T-helper 2 cell treated with Interferon-gamma antibody and Interleukin-4, amounts not matched to agents 5 μg/mL and 100 μg/mL, for 36 hours (primary cell): ENCODE data around the gene TAF11.
"Not testable (repeated sequence)": the region's sequence is repeated elsewhere in the genome, so short reads cannot be mapped to it uniquely, and the experiment has no call there.

ENCODE experiments used
- DNase-seq: peaks from one replicate; pipeline ENCODE4 v3.0.0; 2021; ENCODE audit warnings: low spot score
- H3K27ac Mint-ChIP-seq: one replicate; pipeline ENCODE4 v1.8.0; 2021; ENCODE audit warnings: mild to moderate bottlenecking, mixed read lengths
- H3K27me3 Mint-ChIP-seq: one replicate; pipeline ENCODE4 v1.8.0; 2021; ENCODE audit warnings: low read depth, mixed read lengths
- H3K36me3 Mint-ChIP-seq: one replicate; pipeline ENCODE4 v1.8.0; 2021; ENCODE audit warnings: low read depth, mixed read lengths
- H3K4me1 Mint-ChIP-seq: one replicate; pipeline ENCODE4 v1.8.0; 2021; ENCODE audit warnings: low read depth, mixed read lengths
- H3K4me3 Mint-ChIP-seq: one replicate; pipeline ENCODE4 v1.8.0; 2022; ENCODE audit warnings: mild to moderate bottlenecking, moderate library complexity, mixed read lengths
- H3K9me3 Mint-ChIP-seq: one replicate; pipeline ENCODE4 v1.8.0; 2021; ENCODE audit warnings: mixed read lengths

TAF11 gene

GRCh38 chr6:34916348-34916967, 28.6 kb upstream of the TAF11 start:
- Mint-ChIP-seq H3K27me3 (peaks cover 13% of the 10 kb centered on the region), H3K27ac (no peak overlapping the region), H3K4me3 (no peak overlapping the region), H3K36me3 (no peaks in the 10 kb centered on the region), H3K4me1 (peaks cover 16% of the 10 kb centered on the region), H3K9me3 (no peaks in the 10 kb centered on the region)
- DNase-seq = no peak

GRCh38 chr6:34914358-34914757, 26.5 kb upstream of the TAF11 start:
- Mint-ChIP-seq H3K36me3 (no peaks in the 10 kb centered on the region), H3K27me3 (peaks cover 29% of the 10 kb centered on the region), H3K27ac (no peak overlapping the region), H3K9me3 (no peaks in the 10 kb centered on the region), H3K4me3 (no peak overlapping the region), H3K4me1 (peaks cover 17% of the 10 kb centered on the region)
- no peak for DNase-seq

GRCh38 chr6:34912715-34913464, 25.0 kb upstream of the TAF11 start:
- Mint-ChIP-seq H3K27ac (no peak overlapping the region), H3K27me3 (peaks cover 36% of the 10 kb centered on the region), H3K9me3 (no peaks in the 10 kb centered on the region), H3K36me3 (no peaks in the 10 kb centered on the region), H3K4me1 (peaks cover 23% of the 10 kb centered on the region), H3K4me3 (peak overlapping the region; percentile 5)
- peak; percentile 58 for DNase-seq

GRCh38 chr6:34911822-34912221, 24.0 kb upstream of the TAF11 start:
- peaks cover 38% of the 10 kb centered on the region for H3K27me3 Mint-ChIP-seq
- no peak for DNase-seq
- no peaks in the 10 kb centered on the region for H3K36me3 Mint-ChIP-seq
- no peak overlapping the region for H3K27ac Mint-ChIP-seq
- H3K4me1 Mint-ChIP-seq = peaks cover 24% of the 10 kb centered on the region
- no peak overlapping the region for H3K4me3 Mint-ChIP-seq
- no peaks in the 10 kb centered on the region for H3K9me3 Mint-ChIP-seq

- Mint-ChIP-seq H3K4me3 (no peak overlapping the region), H3K27ac (no peak overlapping the region), H3K36me3 (no peaks in the 10 kb centered on the region), H3K9me3 (no peaks in the 10 kb centered on the region), H3K27me3 (peaks cover 46% of the 10 kb centered on the region), H3K4me1 (peaks cover 24% of the 10 kb centered on the region)
- DNase-seq = no peak
These were observed 21.6 kb upstream of the TAF11 start for GRCh38 chr6:34909320-34909883.

GRCh38 chr6:34908194-34908593, 20.4 kb upstream of the TAF11 start:
- DNase-seq = no peak
- Mint-ChIP-seq H3K27me3 (peaks cover 46% of the 10 kb centered on the region), H3K4me3 (no peak overlapping the region), H3K27ac (no peak overlapping the region), H3K9me3 (no peaks in the 10 kb centered on the region), H3K4me1 (peaks cover 24% of the 10 kb centered on the region), H3K36me3 (no peaks in the 10 kb centered on the region)

GRCh38 chr6:34906826-34907225, 19.0 kb upstream of the TAF11 start:
- H3K9me3 Mint-ChIP-seq = no peaks in the 10 kb centered on the region
- H3K27me3 Mint-ChIP-seq = peaks cover 45% of the 10 kb centered on the region
- H3K27ac Mint-ChIP-seq = no peak overlapping the region
- no peak overlapping the region for H3K4me3 Mint-ChIP-seq
- DNase-seq = no peak
- no peaks in the 10 kb centered on the region for H3K36me3 Mint-ChIP-seq
- peaks cover 11% of the 10 kb centered on the region for H3K4me1 Mint-ChIP-seq

- Mint-ChIP-seq H3K36me3 (no peaks in the 10 kb centered on the region), H3K4me1 (peaks cover 8% of the 10 kb centered on the region), H3K9me3 (no peaks in the 10 kb centered on the region), H3K27ac (no peak overlapping the region), H3K27me3 (peaks cover 31% of the 10 kb centered on the region), H3K4me3 (no peak overlapping the region)
- DNase-seq = no peak
These were observed 17.3 kb upstream of the TAF11 start for GRCh38 chr6:34904990-34905613.

- no peaks in the 10 kb centered on the region for H3K9me3 Mint-ChIP-seq
These were observed 14.1 kb upstream of the TAF11 start for GRCh38 chr6:34901930-34902329.

GRCh38 chr6:34900321-34901031, 12.6 kb upstream of the TAF11 start:
- Mint-ChIP-seq H3K4me1 (no peaks in the 10 kb centered on the region), H3K27me3 (peaks cover 1% of the 10 kb centered on the region)

More at GRCh38 chr6:34901930-34902329, 14.1 kb upstream of the TAF11 start:
- no peaks in the 10 kb centered on the region for H3K36me3 Mint-ChIP-seq
- no peak overlapping the region for H3K27ac Mint-ChIP-seq
- H3K27me3 Mint-ChIP-seq = peaks cover 10% of the 10 kb centered on the region
- no peaks in the 10 kb centered on the region for H3K4me1 Mint-ChIP-seq
- no peak overlapping the region for H3K4me3 Mint-ChIP-seq
- DNase-seq = no peak

GRCh38 chr6:34899748-34900147, 11.9 kb upstream of the TAF11 start:
- not testable (repeated sequence) for H3K27me3 Mint-ChIP-seq, H3K4me1 Mint-ChIP-seq, H3K36me3 Mint-ChIP-seq, H3K27ac Mint-ChIP-seq, H3K9me3 Mint-ChIP-seq, DNase-seq, H3K4me3 Mint-ChIP-seq

More at GRCh38 chr6:34900321-34901031, 12.6 kb upstream of the TAF11 start:
- Mint-ChIP-seq H3K27ac (no peak overlapping the region), H3K9me3 (no peaks in the 10 kb centered on the region), H3K4me3 (no peak overlapping the region), H3K36me3 (no peaks in the 10 kb centered on the region)
- no peak for DNase-seq

- DNase-seq = no peak
- Mint-ChIP-seq H3K4me1 (no peaks in the 10 kb centered on the region), H3K9me3 (no peaks in the 10 kb centered on the region), H3K27ac (no peak overlapping the region), H3K36me3 (no peaks in the 10 kb centered on the region), H3K4me3 (no peak overlapping the region), H3K27me3 (peaks cover 1% of the 10 kb centered on the region)
These were observed 9.9 kb upstream of the TAF11 start for GRCh38 chr6:34897716-34898115.

GRCh38 chr6:34897130-34897529, 9.3 kb upstream of the TAF11 start:
- no peaks in the 10 kb centered on the region for H3K9me3 Mint-ChIP-seq
- no peaks in the 10 kb centered on the region for H3K4me1 Mint-ChIP-seq
- no peak for DNase-seq
- peaks cover 3% of the 10 kb centered on the region for H3K27me3 Mint-ChIP-seq
- H3K36me3 Mint-ChIP-seq = no peaks in the 10 kb centered on the region
- no peak overlapping the region for H3K27ac Mint-ChIP-seq
- no peak overlapping the region for H3K4me3 Mint-ChIP-seq

- Mint-ChIP-seq H3K27ac (no peak overlapping the region), H3K9me3 (no peaks in the 10 kb centered on the region), H3K27me3 (peaks cover 11% of the 10 kb centered on the region), H3K4me3 (no peak overlapping the region), H3K36me3 (no peaks in the 10 kb centered on the region), H3K4me1 (peaks cover 9% of the 10 kb centered on the region)
- DNase-seq = no peak
These were observed 6.9 kb upstream of the TAF11 start for GRCh38 chr6:34894693-34895092.
